Activated gamma-delta T cell treated with anti-CD3 and anti-CD28 coated beads, Interleukin-2, amount 50 U/mL, for 16 hours (primary cell): ENCODE data around the gene DYSF.

ENCODE experiments used
- DNase-seq: peaks from one replicate; pipeline ENCODE4 v3.0.0-alpha.2; 2020; ENCODE audit warnings: low read depth

The DYSF gene

DNA sequence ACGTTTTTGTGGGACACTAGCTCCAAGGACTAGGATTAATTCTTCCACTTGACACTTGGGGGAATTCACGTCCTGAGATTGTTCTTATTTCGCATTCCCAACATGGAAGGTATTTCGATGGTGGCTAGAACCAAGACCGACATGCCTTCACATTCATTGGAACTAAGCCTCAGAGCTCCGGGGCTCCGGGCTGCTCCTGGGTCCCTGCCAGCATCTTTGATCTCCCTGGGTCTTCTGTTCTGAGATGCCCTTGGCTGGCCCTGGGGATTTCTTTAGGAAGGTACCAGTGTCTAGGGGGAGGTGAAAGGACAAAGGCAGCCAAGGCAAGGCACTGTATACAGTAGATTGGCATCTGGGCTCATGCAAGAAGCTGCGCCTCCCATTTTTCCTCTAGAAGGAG is 76.8 kb downstream of the DYSF start:
- no peak for DNase-seq

DNA sequence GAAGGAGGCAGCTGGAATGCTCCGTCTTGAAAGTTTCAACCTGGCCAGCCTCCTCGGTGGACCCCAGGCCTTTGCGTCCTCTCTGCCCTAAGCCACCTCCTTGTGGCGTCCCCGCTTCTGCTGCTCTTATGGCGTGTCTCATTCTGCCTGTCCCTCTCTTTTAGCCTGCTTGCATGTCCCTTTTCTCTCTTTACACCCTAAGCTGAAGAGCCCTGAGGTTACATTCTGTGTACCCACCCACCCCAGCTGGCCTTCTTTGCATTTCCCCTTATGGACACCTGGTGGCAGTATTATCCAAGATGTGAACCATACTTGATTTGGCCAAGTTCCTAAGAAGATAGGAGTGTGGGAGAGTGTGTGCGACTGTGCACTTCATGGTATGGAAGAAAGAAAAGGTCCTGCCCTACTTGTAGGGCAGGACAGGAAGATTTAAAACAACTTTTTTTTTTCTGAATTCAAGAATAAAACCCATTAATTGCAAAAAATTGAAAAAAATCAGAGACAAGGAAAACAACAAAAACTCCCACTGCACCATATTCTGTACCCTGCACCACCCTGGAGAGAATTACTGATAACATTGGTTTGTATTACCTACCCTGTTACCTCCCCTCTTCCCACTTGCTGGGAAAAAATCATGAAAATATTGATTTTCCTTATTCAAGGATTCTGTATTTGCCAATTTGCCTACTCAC is 77.4 kb downstream of the DYSF start:
- no peak for DNase-seq

DNA sequence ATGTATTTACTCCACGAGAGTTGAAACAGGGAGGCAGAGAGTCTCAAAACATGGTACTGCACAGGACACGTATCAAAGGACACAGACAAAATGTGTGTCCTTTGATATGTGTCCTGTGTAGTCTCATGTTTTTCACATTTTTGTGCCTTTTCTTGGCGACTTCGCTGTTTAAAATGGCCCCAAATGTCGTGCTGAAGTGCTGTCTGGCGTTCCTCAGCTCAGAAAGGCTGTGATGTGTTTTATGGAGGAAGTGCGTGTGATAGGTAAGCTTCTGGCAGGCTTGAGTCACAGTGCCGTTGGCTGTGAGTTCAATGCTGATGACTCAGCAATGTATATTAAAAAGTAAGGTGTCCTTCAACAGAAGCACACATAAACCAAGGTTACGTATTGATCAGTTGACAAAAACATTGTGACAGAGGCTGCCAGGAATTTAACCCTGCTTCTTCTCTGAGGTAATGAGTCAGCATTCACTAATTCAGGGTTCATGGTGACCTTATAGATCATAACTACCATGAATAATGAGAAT is 78.2 kb downstream of the DYSF start:
- no peak for DNase-seq

DNA sequence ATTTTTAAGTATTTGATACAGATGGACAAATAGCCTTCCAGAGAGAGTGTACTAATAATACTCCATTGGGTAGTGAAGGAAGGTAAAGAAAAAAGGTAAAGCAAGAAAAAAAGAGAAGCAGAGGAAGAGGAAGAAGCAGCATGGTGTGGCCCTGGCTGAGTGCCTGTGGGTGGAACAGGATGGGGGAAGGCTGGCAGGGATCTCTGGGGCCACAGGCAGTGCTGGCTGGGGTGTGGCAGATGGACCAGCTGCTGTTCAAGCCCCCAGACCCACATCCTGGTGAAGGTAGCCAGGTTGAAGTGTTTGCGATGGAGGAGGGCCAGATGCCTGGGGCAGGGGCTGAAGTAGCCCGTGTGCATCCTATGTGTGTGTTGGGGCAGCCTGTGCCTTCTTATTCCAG is 79.0 kb downstream of the DYSF start:
- DNase-seq = no peak

DNA sequence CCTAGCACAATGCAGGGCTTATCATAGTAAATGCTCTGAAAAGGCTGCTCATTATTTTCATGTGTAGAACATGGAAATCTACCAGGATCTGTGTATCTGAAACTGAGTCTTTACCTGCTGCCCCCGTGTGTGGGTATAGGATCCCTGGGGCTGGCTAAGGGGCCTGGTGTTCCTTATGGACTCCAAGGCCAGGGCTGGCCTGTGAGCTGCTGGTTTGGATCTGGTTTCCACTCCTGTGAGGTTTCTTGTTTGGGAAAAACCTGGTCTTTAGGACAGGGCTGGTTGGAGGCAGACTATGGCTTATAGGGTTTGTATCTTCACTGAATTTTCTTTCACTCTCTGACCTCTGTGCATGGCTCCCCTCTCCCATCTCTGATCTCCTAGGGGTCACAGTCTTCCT is 80.8 kb downstream of the DYSF start:
- DNase-seq = no peak

DNA sequence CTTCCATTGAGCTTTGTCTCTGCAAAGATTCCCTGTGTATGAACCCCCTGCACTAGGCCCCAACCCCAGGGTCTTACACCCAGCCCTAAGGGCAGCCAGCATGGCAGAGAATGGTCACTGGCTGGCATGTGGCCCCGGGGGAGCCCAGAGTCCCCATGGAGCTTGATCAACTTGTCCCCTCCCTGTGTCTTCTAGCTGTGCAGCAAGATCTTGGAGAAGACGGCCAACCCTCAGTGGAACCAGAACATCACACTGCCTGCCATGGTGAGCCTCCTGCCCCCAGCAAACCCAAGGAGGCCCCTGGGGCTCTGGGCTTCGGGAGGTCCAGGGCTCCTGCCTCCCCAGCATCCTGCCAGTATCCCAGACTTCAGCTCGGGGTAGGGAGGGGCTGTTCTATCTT is 81.5 kb downstream of the DYSF start:
- no peak for DNase-seq

DNA sequence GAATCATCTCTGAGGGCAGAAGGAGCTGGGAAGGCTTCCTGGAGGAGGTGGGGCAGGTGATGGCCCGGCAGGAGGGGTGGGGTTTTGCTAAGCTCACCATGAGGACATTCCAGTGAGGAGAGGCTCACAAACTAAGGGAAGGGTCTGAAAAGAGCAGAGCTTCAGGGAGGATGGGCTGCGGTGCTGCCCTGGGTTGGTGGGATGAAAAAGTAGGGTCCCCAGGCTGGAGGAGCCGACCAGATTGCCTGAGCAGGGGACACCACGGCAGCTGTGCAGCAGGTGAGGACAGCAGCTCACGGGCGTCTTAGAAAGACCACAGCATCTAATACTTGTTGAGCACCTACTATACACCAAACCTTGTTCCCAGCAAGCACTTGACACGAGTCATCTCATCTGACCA is 82.2 kb downstream of the DYSF start:
- no peak for DNase-seq

DNA sequence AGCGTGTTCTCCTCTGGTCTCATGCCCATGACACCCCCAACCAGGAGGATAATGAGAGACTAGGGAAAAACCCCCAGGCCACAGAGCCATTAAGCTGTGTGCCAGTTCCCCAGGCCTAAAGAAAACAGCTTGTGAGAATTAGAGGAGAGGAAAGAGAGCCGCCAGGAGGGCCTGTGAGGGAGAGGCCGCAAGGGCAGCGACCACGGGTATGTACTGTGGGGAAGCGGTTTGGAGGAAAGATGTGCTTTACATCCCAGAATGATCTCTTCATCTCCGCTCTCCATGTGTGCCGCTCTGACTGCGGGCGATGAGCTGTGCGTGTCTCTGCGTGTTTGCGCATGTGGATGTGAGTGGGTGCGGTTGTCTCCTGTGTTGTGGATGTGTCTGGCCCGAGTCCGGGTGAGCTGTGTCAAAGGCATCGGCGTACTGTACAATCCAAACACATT is 82.9 kb downstream of the DYSF start:
- DNase-seq = no peak

DNA sequence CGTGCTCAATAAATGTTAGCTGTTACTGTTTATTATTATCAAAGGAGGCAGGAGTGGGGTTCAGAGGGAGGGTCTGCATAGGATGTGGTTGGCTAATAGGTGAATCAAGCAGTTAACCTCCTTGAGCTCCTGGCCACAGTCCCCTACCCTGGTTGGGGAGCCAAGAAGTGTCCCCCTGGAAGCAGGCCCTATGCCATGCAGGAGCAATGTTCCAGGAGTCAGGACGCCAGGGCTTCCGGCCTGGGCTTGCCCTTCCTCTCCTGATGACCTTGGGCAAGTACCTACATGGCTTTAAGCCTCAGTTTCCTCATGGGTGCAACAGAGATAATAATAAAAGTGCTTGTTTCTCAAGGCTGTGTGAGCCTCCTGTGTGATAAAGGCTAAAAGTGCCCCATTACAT is 84.9 kb downstream of the DYSF start:
- DNase-seq = no peak

DNA sequence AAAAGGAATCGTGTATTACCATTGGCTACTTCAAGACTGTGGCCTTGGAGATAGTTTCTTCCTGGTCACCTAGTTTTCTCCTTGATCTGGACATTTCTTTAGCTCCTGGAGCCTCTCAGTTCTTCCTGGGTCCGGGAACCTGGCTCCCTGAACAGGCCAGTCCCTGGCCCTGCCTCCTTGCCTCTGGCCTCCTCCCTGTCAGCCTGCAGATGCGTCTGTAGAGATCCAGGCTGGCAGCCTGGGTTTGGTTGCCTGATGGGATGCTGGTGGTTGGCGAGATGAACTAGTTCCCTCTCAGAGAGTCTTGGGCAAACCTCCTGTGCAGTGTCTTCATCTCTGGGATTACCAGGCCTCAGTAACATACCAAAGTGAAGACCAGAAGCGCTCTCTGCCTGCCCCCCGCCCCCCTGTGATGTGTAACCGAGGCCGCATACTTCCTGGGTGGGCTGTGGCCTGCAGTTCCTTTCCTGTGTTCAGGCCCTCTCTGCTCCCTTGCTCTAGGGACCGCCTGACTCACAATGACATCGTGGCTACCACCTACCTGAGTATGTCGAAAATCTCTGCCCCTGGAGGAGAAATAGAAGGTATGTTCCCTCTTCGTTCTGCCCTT is 85.4 kb downstream of the DYSF start:
- DNase-seq = peak; percentile 7

DNA sequence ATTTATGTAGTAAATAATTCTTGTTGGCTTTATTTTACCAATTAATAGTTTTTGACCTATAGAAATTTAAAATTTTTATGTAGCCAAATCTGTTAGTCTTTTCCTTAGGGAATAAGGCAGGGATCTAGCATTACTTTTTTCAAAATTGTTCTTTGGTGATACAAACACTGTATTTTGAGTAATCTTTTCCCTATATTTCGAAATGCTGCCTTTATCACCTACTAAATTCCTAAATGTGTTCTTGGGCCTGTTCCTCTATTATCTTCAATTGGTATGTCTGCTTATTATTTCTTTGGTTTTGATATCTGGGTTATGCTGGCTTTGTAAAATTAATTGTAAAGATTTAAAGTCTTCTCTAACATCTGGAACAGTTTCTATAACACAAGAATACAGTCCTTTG is 87.5 kb downstream of the DYSF start:
- no peak for DNase-seq

DNA sequence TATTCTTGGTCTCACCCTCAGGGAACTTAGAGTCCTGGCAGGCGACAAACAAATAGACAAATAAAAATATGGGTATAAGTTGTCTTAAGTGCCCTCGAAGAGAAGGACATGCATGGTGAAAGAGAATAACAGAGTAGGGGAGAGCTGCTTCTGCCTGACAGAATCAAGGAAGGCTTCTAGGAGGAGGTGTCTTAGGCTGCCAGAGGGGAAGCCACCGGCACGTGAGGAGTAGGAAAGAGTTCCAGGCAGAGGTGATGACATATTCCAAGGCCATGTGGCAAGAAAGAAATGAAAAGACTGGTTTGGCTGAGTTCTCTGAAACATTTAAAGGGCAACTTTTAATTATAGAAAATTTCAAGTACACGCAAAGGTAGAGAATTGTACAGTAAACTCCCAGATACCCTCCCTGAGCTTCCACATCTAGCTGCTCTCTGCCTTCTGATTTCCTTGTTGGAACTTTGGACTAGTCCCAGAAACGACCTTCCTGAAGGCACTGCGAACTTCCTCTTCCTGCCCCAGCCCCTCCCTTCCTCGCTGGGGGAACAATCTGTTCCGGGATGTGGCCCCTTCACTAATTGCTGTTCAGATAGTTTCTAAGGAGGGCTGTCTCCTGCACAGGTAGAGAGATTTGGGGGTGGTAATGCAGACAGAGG is 91.7 kb downstream of the DYSF start:
- DNase-seq = no peak

DNA sequence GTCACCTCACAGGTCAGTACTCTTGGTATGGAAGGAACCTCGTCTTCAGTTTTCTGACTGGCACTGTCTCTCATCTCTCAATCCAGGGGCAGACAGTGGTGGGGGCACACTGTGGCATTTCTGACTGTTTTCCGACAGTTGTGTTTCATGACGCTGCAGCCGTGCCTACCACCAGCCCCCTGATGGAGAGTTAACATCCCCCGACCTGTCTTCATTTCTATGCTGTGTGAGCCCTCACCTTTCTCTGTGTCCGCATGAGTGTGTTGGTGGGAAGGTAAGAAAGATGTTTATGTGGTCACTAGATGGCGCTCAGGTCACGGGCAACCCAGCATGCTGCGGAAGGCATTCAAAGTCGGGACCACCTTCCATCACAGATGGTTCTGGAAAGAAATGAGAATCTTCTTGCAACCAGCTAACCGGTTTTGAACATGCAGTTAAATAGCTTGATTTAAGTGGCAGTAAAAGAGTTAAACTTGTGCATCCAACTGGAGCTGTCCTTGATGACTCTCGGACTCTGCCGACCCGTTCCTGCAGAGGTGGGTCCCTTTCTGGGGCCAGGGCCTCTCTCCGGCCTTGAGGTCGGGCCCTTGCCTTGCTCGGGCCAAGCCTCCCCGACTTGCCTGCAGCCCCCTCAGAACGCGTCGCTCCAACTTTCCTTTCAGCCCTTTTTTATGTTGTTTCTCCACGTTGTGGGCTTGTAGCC is 92.4 kb downstream of the DYSF start:
- peak; percentile 11 for DNase-seq

DNA sequence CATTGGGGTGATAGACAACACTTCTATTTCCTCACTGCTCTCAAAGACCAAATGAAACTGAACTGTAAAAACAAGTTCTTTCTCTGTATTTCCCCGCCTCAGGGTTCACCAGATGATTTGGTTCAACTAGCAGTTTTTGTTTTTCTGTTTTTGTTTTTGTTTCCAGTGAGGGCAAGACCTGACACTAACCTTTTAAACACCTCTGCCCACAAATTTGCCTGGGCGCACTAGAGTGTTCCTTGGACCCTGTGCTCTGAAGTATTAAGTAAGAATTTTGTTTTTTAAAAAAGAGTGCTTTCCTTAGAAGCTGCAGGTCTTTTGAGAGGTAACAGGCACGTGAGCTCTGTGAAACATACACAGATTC is 92.9 kb downstream of the DYSF start:
- DNase-seq = no peak

DNA sequence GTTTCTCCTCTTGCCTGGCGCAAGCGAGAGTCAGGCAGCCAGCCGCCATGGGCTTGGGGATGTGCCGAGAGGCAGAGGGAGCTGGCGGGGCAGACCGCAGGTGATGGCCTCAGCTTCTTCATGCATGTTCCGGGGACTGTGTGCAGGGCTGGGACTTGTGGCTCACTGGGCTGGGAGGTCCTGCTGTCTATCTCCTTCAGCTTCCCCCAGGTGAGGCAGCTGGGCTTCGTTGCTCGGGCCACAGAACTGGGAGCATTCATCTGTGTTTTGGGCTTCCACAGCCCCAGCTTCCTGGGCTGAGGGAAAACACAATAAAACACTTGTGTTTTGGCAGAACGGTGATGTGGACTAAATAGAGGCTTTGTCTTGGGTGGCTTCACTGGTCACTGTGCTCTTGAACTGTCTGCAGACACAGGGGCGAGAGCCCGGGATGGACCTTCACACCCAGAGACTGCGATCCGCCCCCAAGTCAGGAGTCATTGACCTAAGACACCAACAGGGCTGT is 93.5 kb downstream of the DYSF start:
- no peak for DNase-seq

DNA sequence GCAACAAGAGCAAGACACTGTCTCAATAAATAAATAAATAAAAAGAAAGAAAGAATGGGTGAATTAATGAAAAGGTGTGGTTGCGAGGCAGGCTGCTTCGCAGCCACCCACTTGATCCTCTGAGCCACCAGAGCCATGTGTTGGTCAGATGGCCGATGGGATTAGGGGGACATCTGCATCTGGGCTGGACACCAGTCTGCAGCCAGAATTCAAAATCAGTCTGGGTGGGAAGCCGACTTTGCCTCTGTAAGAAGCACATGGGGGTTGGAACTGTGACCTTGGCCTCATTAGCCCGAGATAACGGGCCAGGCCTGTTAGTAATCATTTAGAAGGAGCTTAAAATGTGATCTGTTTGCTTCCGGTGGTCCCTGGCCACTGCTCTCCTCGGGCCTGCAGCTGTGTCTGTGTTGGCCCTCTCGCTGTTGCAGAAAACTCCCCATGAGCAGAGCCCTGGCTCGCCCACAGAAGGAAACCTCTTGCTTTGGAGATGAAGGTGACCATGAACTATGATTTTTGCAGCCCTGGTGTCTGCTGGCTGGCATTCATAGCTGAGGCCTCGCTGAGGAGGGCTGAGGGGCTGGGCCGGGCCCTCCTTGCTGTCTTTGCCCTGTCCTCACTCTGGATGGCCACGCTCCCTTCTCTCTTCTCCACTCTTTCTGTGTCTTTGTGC is 94.4 kb downstream of the DYSF start:
- no peak for DNase-seq

DNA sequence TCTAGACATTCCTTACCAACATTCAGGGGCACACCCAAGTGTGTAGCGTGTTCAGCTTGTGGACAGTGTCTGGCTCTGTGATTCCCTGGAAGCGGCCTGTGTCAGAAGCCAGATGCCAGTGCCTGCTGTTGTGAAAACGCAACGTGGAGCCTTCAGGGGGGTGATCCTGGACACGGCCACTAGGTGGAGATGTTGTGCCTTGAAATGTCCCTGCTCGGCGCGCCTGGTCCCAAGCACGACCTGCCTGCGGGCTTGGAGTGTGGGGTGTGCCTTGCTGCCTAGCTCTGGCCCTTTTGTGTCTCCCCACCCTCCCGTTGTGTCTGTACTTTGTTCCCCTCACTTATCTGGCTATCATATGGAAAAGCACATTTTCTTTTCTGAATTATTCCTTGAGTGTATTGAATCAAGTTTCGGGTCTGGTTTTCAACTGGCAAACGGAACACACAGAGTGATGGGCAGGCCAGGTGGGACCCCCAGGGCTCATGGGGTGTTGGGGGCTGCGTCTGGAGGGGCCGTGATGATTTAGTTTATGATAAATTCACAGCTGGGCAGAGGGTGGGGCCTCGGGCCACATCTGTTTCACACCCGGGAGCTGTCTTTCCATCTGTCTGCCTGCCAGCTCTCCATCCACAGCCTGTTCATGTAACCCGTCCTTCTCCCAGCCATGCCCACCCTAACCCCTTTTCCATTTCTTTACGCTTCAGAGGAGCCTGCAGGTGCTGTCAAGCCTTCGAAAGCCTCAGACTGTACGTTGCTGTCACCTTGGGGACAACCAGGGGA is 95.5 kb downstream of the DYSF start:
- peak; percentile 51 for DNase-seq

DNA sequence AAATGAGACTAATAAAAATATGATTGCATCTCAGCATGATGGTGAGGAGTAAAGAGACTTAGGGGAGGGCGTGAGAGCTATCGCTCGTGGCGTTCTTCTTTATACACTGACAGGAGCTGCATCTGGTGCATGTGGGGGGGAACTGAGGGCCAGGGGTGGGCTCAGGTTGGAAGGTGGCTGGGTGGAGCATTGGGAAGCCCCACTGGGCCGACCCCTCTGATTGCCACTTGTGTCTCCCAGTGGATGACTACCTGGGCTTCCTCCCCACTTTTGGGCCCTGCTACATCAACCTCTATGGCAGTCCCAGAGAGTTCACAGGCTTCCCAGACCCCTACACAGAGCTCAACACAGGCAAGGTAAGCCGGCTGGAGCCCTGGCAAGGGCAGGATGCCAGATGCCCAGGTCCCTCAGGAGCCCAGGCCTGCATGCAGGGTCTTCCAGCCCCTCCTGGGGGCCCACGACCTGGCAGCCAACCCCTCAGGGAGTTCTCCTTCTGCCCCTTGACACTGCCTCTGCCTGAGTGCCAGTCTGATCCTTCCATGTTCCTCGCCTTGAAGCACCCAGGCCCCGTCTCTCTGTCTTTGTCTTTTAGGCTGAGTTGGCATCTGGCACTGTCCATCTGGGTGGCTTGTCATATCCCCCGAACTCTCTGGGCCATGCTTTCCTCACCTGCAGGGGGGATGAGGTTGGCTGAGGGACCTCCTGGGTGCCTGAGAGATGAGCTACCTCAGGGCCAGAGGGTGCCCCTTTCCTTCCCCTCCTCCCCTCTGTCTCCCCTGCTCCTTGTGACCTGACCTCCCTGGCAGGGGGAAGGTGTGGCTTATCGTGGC is 97.7 kb downstream of the DYSF start:
- no peak for DNase-seq

DNA sequence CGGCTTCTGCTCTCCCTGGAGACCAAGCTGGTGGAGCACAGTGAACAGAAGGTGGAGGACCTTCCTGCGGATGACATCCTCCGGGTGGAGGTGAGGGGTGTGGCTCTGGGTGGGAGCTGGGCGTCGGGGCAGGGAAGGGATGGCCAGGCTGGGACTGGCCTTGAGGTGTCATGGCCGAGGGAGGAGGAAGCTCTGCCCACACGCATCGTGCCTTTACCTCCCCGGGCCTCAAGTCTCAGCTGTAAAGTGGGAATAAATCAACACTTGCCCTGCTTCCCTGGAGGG is 98.2 kb downstream of the DYSF start:
- no peak for DNase-seq

DNA sequence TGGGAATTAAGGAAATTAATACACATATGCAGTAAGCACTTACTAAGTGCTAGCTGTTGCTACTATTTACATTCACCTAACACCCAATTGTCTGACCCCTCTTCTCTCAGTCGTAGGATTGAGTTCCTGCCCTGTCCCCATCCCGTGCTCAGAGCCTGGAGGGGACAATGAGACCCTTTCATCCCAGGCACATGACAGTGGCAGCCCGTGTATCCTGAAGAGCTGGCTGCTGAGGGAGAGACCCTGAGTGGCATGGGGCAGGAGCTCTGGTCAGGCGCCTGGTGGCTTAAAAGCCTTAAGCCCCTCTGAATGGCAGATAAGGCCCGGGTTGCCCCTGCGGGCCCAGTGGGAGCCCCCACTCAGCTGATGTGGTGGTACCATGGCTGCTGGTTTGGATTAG is 99.0 kb downstream of the DYSF start:
- DNase-seq = no peak

DNA sequence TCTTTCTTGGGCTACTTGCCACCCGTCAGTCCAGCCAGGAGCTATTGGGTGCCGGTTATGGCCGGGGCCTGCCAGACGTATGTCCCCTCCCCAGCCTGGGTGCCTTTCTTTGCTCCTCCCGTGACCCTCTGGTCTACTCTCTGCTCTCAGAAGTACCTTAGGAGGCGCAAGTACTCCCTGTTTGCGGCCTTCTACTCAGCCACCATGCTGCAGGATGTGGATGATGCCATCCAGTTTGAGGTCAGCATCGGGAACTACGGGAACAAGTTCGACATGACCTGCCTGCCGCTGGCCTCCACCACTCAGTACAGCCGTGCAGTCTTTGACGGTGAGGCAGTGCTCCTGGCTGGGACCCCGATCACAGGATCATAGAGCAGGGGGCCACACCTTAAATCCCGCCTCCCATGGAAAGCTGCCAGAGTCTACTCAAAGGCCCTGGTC is 99.5 kb downstream of the DYSF start:
- DNase-seq = no peak
